ENCODE results near the gene KCNQ4. TPM values are rescaled to one million over a fixed set of nuclear protein-coding genes. Genes with fewer than 3 reads are reported as not detected.

KCNQ4 gene
- total and polyA plus RNA-seq, 2 donors (not counting 3 experiments of a cell fraction or from before 2014, with no cell fraction given) = 0.06 to 0.07 TPM

DNA sequence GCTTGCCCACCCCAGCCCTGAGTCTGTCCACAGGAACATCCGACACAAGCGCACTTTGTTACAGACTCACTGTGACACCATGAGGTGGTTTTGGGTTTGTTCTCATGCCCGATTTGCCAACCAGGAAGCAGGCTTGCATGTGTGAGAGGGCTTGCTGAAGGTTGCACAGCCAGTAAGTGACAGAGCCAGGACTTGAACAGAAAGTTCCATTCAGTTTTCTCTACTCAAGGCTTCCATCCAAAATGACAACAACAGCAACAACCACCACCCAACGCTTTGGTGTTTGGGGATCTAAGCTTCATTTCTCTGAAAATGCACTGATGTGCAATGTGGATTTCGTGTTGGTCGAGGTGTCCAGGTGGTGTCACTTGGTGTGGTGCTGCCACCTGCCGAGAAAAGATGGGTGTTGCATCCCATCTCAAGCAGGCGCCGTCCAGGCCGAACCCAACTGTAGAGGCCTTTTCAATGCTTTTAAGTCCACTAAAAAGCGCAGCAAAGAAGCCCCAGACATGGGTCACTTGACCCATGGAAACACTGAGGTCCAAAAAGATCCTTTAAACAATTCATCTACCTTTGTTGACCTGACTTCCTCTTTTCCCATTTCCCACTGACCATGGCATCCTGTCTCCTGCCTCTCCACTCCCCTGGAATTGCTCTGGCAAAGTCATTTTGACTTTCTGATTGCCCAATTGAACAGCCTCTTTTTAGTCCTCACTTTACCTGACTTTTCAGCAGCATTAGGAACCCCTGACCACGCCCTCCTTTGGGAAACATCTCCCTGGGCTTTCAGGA, 66.4 kb downstream of the KCNQ4 start:
- no peaks in the 10 kb centered on the region for H3K9me1 ChIP-seq (replicated peaks; ENCODE audit: control insufficient read depth, extremely low read depth, insufficient read depth, low read length)
- TF ChIP-seq EZH2 (IDR thresholded peaks at IDR 0.05; ENCODE audit: borderline replicate concordance, low read depth, low read length, severe bottlenecking) = no peak
- TF ChIP-seq, protein P1, sequence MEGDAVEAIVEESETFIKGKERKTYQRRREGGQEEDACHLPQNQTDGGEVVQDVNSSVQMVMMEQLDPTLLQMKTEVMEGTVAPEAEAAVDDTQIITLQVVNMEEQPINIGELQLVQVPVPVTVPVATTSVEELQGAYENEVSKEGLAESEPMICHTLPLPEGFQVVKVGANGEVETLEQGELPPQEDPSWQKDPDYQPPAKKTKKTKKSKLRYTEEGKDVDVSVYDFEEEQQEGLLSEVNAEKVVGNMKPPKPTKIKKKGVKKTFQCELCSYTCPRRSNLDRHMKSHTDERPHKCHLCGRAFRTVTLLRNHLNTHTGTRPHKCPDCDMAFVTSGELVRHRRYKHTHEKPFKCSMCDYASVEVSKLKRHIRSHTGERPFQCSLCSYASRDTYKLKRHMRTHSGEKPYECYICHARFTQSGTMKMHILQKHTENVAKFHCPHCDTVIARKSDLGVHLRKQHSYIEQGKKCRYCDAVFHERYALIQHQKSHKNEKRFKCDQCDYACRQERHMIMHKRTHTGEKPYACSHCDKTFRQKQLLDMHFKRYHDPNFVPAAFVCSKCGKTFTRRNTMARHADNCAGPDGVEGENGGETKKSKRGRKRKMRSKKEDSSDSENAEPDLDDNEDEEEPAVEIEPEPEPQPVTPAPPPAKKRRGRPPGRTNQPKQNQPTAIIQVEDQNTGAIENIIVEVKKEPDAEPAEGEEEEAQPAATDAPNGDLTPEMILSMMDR (IDR thresholded peaks at IDR 0.05; ENCODE audit: extremely low read depth in 1 of 2, insufficient read depth in 1 of 2, low read depth in 1 of 2, low read length in 2 of 2) = peak; percentile 80 to 86
- peak; percentile 60 for DNase-seq (ENCODE audit: low read depth, low spot score)
- H3K9ac ChIP-seq (replicated peaks; ENCODE audit: extremely low read depth, insufficient read depth, low read length) = no peak overlapping the region
- intact Hi-C loops (cut with micrococcal nuclease) = loop anchor here (1.0 to 5.0 kb wide), 7 partner anchors 76 to 317 kb away; partner anchors contain the start of genes NFYC and RIMS3
- POLR2A ChIA-PET = no interaction called here
- no peaks in the 10 kb centered on the region for H3K9me3 ChIP-seq (replicated peaks; ENCODE audit: control insufficient read depth, insufficient read depth, low read length)
- H3K4me2 ChIP-seq (ENCODE audit: insufficient read depth, low read length) = no peak overlapping the region
- peaks cover 3% of the 10 kb centered on the region for H3K4me1 ChIP-seq (ENCODE audit: control insufficient read depth, extremely low read depth, insufficient read depth, low read length)
- no TSS peak for BruUV-seq (replicated peaks)
- FAIRE-seq = peak; percentile 85
- H3K79me2 ChIP-seq (ENCODE audit: control insufficient read depth, insufficient read depth, low read length) = no peaks in the 10 kb centered on the region
- CTCF ChIA-PET = interaction anchor here (0.6 to 23.4 kb wide), 18 partner anchors 9 to 319 kb away, joined by 3 to 898 read pairs (median 4); partner anchors contain the start of genes CITED4 and ZNF684
- no peak overlapping the region for H2AFZ ChIP-seq (ENCODE audit: low read depth, low read length)
- no peak overlapping the region for H3K4me3 ChIP-seq (replicated peaks in 1 of 3; ENCODE audit: insufficient read depth in 1 of 3, low read depth in 1 of 3, low read length in 3 of 3)
- no peak overlapping the region for H3K27ac ChIP-seq (ENCODE audit: insufficient read depth, low read depth, low read length)
- H3K27me3 ChIP-seq (ENCODE audit: control insufficient read depth in 2 of 2, insufficient read depth in 2 of 2, low read length in 2 of 2) = peaks cover 14 to 17% of the 10 kb centered on the region in 2 experiments
- dilution Hi-C loops (cut with MboI; ENCODE audit: extremely low pct_ligation_motif_present, low sequenced_read_pairs) = no loop called here
- no peaks in the 10 kb centered on the region for H3K36me3 ChIP-seq (ENCODE audit: control insufficient read depth in 2 of 2, extremely low read depth in 1 of 2, insufficient read depth in 2 of 2, low read length in 2 of 2)
- H4K20me1 ChIP-seq (replicated peaks; ENCODE audit: control insufficient read depth, extremely low read depth, insufficient read depth, low read length) = no peaks in the 10 kb centered on the region

DNA sequence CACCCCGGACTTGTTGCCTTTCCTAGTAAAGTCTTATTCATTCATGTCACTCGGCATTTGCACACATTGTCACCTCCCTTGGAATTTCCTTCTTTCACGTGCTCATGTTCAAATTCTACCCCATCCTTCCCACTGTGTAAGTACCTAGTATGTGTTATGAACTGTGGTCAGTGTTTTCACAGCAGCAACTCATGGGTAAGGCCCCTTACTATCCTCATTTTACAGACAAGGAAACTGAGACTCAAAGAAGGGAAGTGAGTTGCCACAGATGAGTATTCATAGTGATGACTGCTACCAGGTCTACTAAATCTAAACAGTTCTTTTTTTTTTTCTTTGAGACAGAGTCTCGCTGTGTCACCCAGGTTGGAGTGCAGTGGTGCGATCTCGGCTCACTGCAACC, 68.1 kb downstream of the KCNQ4 start:
- TF ChIP-seq JUN (IDR thresholded peaks at IDR 0.05; ENCODE audit: borderline replicate concordance, insufficient read depth, insufficient read length, low read depth) (no peak), GATA2 (IDR thresholded peaks at IDR 0.05; ENCODE audit: insufficient read depth, insufficient read length, low read depth, low read length) (no peak), MYC (IDR thresholded peaks at IDR 0.05; ENCODE audit: low read depth, low read length) (no peak), POLR2AphosphoS5 (IDR thresholded peaks at IDR 0.05; ENCODE audit: insufficient read depth, low read depth, low read length) (no peak), POLR2A (IDR thresholded peaks at IDR 0.05; ENCODE audit: low read depth, low read length) (no peak), EZH2 (IDR thresholded peaks at IDR 0.05; ENCODE audit: borderline replicate concordance, low read depth, low read length, severe bottlenecking) (no peak), FOS (IDR thresholded peaks at IDR 0.05; ENCODE audit: borderline replicate concordance, insufficient read depth, low read length) (no peak)
- TF ChIP-seq, protein P2, sequence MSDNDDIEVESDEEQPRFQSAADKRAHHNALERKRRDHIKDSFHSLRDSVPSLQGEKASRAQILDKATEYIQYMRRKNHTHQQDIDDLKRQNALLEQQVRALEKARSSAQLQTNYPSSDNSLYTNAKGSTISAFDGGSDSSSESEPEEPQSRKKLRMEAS (IDR thresholded peaks at IDR 0.05; ENCODE audit: insufficient read depth, insufficient read length) = no peak
- TF ChIP-seq, protein P1 (IDR thresholded peaks at IDR 0.05; ENCODE audit: extremely low read depth in 1 of 2, insufficient read depth in 1 of 2, low read depth in 1 of 2, low read length in 2 of 2) = no peak
- no TSS peak for BruUV-seq (replicated peaks)
- Histone ChIP-seq H3K9ac (replicated peaks; ENCODE audit: extremely low read depth, insufficient read depth, low read length) (no peak overlapping the region), H3K79me2 (ENCODE audit: control insufficient read depth, insufficient read depth, low read length) (no peaks in the 10 kb centered on the region), H3K4me2 (ENCODE audit: insufficient read depth, low read length) (no peak overlapping the region), H3K4me1 (ENCODE audit: control insufficient read depth, extremely low read depth, insufficient read depth, low read length) (peaks cover 3% of the 10 kb centered on the region), H2AFZ (ENCODE audit: low read depth, low read length) (no peak overlapping the region), H3K9me3 (replicated peaks; ENCODE audit: control insufficient read depth, insufficient read depth, low read length) (no peaks in the 10 kb centered on the region), H3K4me3 (replicated peaks in 1 of 3; ENCODE audit: insufficient read depth in 1 of 3, low read depth in 1 of 3, low read length in 3 of 3) (no peak overlapping the region), H3K9me1 (replicated peaks; ENCODE audit: control insufficient read depth, extremely low read depth, insufficient read depth, low read length) (no peaks in the 10 kb centered on the region), H4K20me1 (replicated peaks; ENCODE audit: control insufficient read depth, extremely low read depth, insufficient read depth, low read length) (no peaks in the 10 kb centered on the region), H3K36me3 (ENCODE audit: control insufficient read depth in 2 of 2, extremely low read depth in 1 of 2, insufficient read depth in 2 of 2, low read length in 2 of 2) (no peaks in the 10 kb centered on the region), H3K27me3 (ENCODE audit: control insufficient read depth in 2 of 2, insufficient read depth in 2 of 2, low read length in 2 of 2) (peaks cover 7 to 11% of the 10 kb centered on the region in 2 experiments), H3K27ac (ENCODE audit: insufficient read depth, low read depth, low read length) (no peak overlapping the region)
- intact Hi-C loops (cut with micrococcal nuclease) (loop anchor here (2.0 kb wide), 2 partner anchors 239 to 319 kb away; no protein-coding TSS in a partner anchor), dilution Hi-C loops (cut with MboI; ENCODE audit: extremely low pct_ligation_motif_present, low sequenced_read_pairs) (no loop called here)
- DNase-seq (ENCODE audit: low read depth, low spot score) (no peak), FAIRE-seq (no peak)
- ChIA-PET POLR2A (no interaction called here), CTCF (interaction anchor here (0.6 to 23.4 kb wide), 8 partner anchors 10 to 260 kb away, joined by 3 to 898 read pairs (median 10); partner anchors contain the start of gene CITED4)
